ENCODE data around the gene ARL4C. TPM values are rescaled to one million over a fixed set of nuclear protein-coding genes. Genes with fewer than 3 reads are reported as not detected.

ARL4C gene
- total and polyA plus RNA-seq, 12 donors = 1.0 to 13.3 (median 2.9) TPM

- intact Hi-C loops (cut with DNase I) = no loop called here
- Histone ChIP-seq H3K4me1 (no peaks in the 10 kb centered on the region), H3K4me3 (no peak overlapping the region), H3K27me3 (peaks cover 0 to 9% (median 0%) of the 10 kb centered on the region in 7 donors), H3K27ac (no peak overlapping the region), H3K9me3 (peaks cover 0 to 2% (median 0%) of the 10 kb centered on the region in 11 donors), H3K36me3 (no peaks in the 10 kb centered on the region)
- no peak for TF ChIP-seq CTCF (IDR thresholded peaks at IDR 0.05)
- WGBS, 2 donors = 87 to 89% methylated on average over 5 of the region's 5 CpGs
- ATAC-seq (no peak), DNase-seq (no peak)
These were observed 22.2 kb upstream of the ARL4C start for GRCh38 chr2:234518986-234519642.

- Histone ChIP-seq H3K9me3 (no peaks in the 10 kb centered on the region), H3K27me3 (peaks cover 0 to 19% (median 0%) of the 10 kb centered on the region in 7 donors), H3K4me1 (no peaks in the 10 kb centered on the region), H3K4me3 (no peak overlapping the region), H3K36me3 (no peaks in the 10 kb centered on the region), H3K27ac (no peak overlapping the region)
- DNase-seq (no peak), ATAC-seq (no peak)
- 75 to 81% methylated on average over 8 of the region's 8 CpGs for WGBS, 2 donors
- intact Hi-C loops (cut with DNase I) = no loop called here
- TF ChIP-seq CTCF (IDR thresholded peaks at IDR 0.05) = no peak
These were observed 21.1 kb upstream of the ARL4C start for GRCh38 chr2:234517971-234518370.

GRCh38 chr2:234514873-234515638 lies 18.2 kb upstream of the ARL4C start:
- ATAC-seq = peak in 1 of 8 donors; percentile 18
- 74 to 76% methylated on average over 16 of the region's 16 CpGs for WGBS, 2 donors
- H3K36me3 ChIP-seq = no peaks in the 10 kb centered on the region
- TF ChIP-seq CTCF (IDR thresholded peaks at IDR 0.05) = no peak
- H3K4me1 ChIP-seq = no peaks in the 10 kb centered on the region
- intact Hi-C loops (cut with DNase I) = no loop called here
- DNase-seq = no peak
- no peak overlapping the region for H3K27ac ChIP-seq
- no peak overlapping the region for H3K4me3 ChIP-seq
- no peaks in the 10 kb centered on the region for H3K9me3 ChIP-seq
- H3K27me3 ChIP-seq = peaks cover 0 to 24% (median 9%) of the 10 kb centered on the region in 7 donors

- peaks cover 0 to 26% (median 10%) of the 10 kb centered on the region in 7 donors for H3K27me3 ChIP-seq
- H3K4me1 ChIP-seq = no peaks in the 10 kb centered on the region
- intact Hi-C loops (cut with DNase I) = no loop called here
- no peak overlapping the region for H3K27ac ChIP-seq
- H3K4me3 ChIP-seq = no peak overlapping the region
- no peak for DNase-seq
- WGBS, 2 donors = 94 to 98% methylated on average over 1 of the region's 1 CpG
- TF ChIP-seq CTCF (IDR thresholded peaks at IDR 0.05) = no peak
- no peaks in the 10 kb centered on the region for H3K9me3 ChIP-seq
- H3K36me3 ChIP-seq = no peaks in the 10 kb centered on the region
- no peak for ATAC-seq
These were observed 17.2 kb upstream of the ARL4C start for GRCh38 chr2:234514099-234514498.

All from heart right ventricle (tissue), 16 donors.